Neural progenitor cell (in vitro differentiated cells): ENCODE results near the gene CRIP2. TPM values are rescaled to one million over a fixed set of nuclear protein-coding genes. Genes with fewer than 3 reads are reported as not detected.

Experiments used
- DNase-seq: peaks from one replicate; pipeline ENCODE4 v3.0.0-alpha.2; 2016; ENCODE audit warnings: low spot score
- H2AFZ ChIP-seq: fragments of 200-600 bp; sonication (generic); replicated peaks from 2 replicates; pipeline ENCODE4 v1.6.1; 2016; ENCODE audit warnings: antibody characterized with exemption
- H3F3A ChIP-seq: fragments of 200-600 bp; sonication (generic); 2 replicates; pipeline ENCODE4 v1.6.1; 2016; ENCODE audit warnings: antibody characterized with exemption, low read depth
- H3K27ac ChIP-seq: fragments of 200-600 bp; sonication (generic); 2 replicates; pipeline ENCODE4 v1.5.1; 2016; ENCODE audit warnings: mild to moderate bottlenecking
- H3K27me3 ChIP-seq: fragments of 200-600 bp; sonication (generic); 2 replicates; pipeline ENCODE4 v1.6.1; 2016; ENCODE audit warnings: mild to moderate bottlenecking, moderate library complexity
- H3K36me3 ChIP-seq: fragments of 200-600 bp; sonication (generic); 2 replicates; pipeline ENCODE4 v1.5.1; 2016
- H3K4me1 ChIP-seq: fragments of 200-600 bp; sonication (generic); 2 replicates; pipeline ENCODE4 v1.6.1; 2016; ENCODE audit warnings: mixed run types
- H3K4me2 ChIP-seq: fragments of 200-600 bp; sonication (generic); 2 replicates; pipeline ENCODE4 v1.6.1; 2016
- H3K4me3 ChIP-seq: fragments of 200-600 bp; sonication (generic); 2 replicates; pipeline ENCODE4 v1.5.1; 2016
- H3K79me2 ChIP-seq: fragments of 200-600 bp; sonication (generic); 2 replicates; pipeline ENCODE4 v1.6.1; 2016; ENCODE audit warnings: low read depth
- H3K9ac ChIP-seq: fragments of 200-600 bp; sonication (generic); 2 replicates; pipeline ENCODE4 v1.6.1; 2016
- H3K9me3 ChIP-seq: fragments of 200-600 bp; sonication (generic); 2 replicates; pipeline ENCODE4 v1.5.1; 2016; ENCODE audit warnings: low read depth
- H4K20me1 ChIP-seq: fragments of 200-600 bp; sonication (generic); 2 replicates; pipeline ENCODE4 v1.6.1; 2016; ENCODE audit warnings: low read depth
- H3K27ac Mint-ChIP-seq: 3 replicates; pipeline ENCODE4 v1.8.0; 2021; ENCODE audit warnings: mixed read lengths
- H3K27me3 Mint-ChIP-seq: 2 replicates; pipeline ENCODE4 v1.8.0; 2022; ENCODE audit warnings: low read depth, mild to moderate bottlenecking, inconsistent platforms, moderate library complexity, mixed read lengths; ENCODE audit not compliant: insufficient read depth
- H3K36me3 Mint-ChIP-seq: 3 replicates; pipeline ENCODE4 v1.8.0; 2021; ENCODE audit warnings: mixed read lengths
- H3K4me1 Mint-ChIP-seq: 3 replicates; pipeline ENCODE4 v1.8.0; 2021; ENCODE audit warnings: mixed read lengths
- H3K4me3 Mint-ChIP-seq: 3 replicates; pipeline ENCODE4 v1.8.0; 2021; ENCODE audit warnings: mild to moderate bottlenecking, moderate library complexity, mixed read lengths
- H3K9me3 Mint-ChIP-seq: 3 replicates; pipeline ENCODE4 v1.8.0; 2020; ENCODE audit warnings: mixed read lengths
- EZH2 ChIP-seq: fragments of 200-600 bp; sonication (generic); IDR thresholded peaks from 2 replicates; pipeline ENCODE4 v1.6.1; 2017; ENCODE audit warnings: antibody characterized with exemption, mild to moderate bottlenecking, moderate library complexity
- EZH2phosphoT487 ChIP-seq: fragments of 200-600 bp; sonication (generic); IDR thresholded peaks from 2 replicates; pipeline ENCODE4 v1.6.1; 2017; ENCODE audit warnings: antibody characterized with exemption
- total RNA-seq: library from RNA; depleted of rRNA; stranded (reverse); fragments of >200 nt; gene quantifications from 2 replicates; pipeline ENCODE4 v1.2.3, GENCODE V29; 2015; ENCODE audit warnings: low replicate concordance
- TF ChIP-seq, protein P1 (sequence below): fragments of 200-600 bp; sonication (generic); IDR thresholded peaks from 2 replicates; pipeline ENCODE4 v1.5.1; 2017; ENCODE audit warnings: antibody characterized with exemption, mild to moderate bottlenecking

The CRIP2 gene
- total RNA-seq, 1 donor from 2014 or later: 0.30 TPM

DNA sequence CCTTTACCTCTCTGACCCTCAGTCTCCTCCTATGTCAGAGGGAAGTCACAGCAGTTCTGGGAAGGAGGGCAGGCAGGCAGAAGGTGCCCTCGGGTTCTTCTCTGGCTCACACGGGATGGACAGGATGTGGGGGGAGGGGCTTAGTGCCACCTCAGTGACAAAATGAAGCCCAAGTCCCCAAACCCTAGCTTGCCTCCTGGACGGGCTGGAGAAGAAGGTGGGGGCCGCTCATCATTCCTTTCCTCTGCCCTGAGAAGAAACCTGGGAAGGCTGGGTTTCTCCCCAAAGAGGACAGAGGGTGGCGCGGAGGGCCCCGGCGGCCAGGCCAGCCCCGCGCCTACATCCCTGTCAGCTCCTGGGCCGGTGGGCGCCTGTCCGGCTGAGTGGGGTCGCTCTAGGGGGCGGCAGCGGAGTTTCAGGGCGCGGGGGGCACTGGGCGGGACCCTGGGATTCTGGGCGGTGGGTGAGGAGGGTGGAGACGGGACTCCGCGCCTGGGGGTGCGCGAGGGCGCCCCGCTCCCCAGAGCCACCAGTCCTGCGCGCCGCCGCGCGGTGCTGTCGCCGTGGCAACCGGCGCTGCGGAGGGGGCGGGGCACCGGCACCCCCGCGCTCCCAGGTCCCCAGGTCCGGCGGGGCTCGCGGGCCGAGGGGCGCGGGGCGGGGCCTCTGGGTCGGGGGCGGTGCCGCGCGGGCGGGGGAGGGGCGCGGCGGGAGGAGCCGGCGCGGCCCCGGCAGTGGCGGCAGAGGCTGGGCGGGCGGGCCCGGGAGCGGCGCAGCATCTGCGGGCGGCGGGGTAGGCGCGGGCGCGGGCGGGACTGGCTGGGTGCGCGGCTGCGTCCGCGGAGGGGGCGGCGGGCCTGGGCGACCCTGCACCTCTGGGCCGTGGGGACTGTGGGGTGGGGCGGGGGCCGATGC is 51.5 kb downstream of the CRIP2 start, which contains the start of gene TMEM121:
Gene TMEM121 (plus strand): TSS at position 723 of the 915 bp plus-strand sequence. CDS start 2,252 bp downstream, outside the sequence.
- H3K9ac ChIP-seq: no peak within 1 kb of the TSS
- no peak within 1 kb of the TSS for H2AFZ ChIP-seq
- H3K27me3 ChIP-seq: peaks cover 74% of the 10 kb centered on the region
- no peaks in the 10 kb centered on the region for H3K36me3 Mint-ChIP-seq
- DNase-seq: peak; percentile 69
- H3K4me3 Mint-ChIP-seq: peak within 1 kb of the TSS; percentile 84
- no peak for TF ChIP-seq EZH2phosphoT487
- TF ChIP-seq, protein P1, sequence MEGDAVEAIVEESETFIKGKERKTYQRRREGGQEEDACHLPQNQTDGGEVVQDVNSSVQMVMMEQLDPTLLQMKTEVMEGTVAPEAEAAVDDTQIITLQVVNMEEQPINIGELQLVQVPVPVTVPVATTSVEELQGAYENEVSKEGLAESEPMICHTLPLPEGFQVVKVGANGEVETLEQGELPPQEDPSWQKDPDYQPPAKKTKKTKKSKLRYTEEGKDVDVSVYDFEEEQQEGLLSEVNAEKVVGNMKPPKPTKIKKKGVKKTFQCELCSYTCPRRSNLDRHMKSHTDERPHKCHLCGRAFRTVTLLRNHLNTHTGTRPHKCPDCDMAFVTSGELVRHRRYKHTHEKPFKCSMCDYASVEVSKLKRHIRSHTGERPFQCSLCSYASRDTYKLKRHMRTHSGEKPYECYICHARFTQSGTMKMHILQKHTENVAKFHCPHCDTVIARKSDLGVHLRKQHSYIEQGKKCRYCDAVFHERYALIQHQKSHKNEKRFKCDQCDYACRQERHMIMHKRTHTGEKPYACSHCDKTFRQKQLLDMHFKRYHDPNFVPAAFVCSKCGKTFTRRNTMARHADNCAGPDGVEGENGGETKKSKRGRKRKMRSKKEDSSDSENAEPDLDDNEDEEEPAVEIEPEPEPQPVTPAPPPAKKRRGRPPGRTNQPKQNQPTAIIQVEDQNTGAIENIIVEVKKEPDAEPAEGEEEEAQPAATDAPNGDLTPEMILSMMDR: no peak
- TF ChIP-seq EZH2: no peak
- no peak within 1 kb of the TSS for H3K27ac Mint-ChIP-seq
- H3K27me3 Mint-ChIP-seq: peaks cover 11% of the 10 kb centered on the region
- peaks cover 2% of the 10 kb centered on the region for H3K4me1 Mint-ChIP-seq
- H3K4me3 ChIP-seq: peak within 1 kb of the TSS; percentile 47
- no peaks in the 10 kb centered on the region for H3K36me3 ChIP-seq
- peak within 1 kb of the TSS; percentile 72 for H3K4me2 ChIP-seq
- no peaks in the 10 kb centered on the region for H3K9me3 ChIP-seq
- H3K79me2 ChIP-seq: no peaks in the 10 kb centered on the region
- no peak within 1 kb of the TSS for H3K27ac ChIP-seq
- H3F3A ChIP-seq: no peaks in the 10 kb centered on the region
- no peaks in the 10 kb centered on the region for H3K4me1 ChIP-seq
- H3K9me3 Mint-ChIP-seq: no peaks in the 10 kb centered on the region
- no peaks in the 10 kb centered on the region for H4K20me1 ChIP-seq

DNA sequence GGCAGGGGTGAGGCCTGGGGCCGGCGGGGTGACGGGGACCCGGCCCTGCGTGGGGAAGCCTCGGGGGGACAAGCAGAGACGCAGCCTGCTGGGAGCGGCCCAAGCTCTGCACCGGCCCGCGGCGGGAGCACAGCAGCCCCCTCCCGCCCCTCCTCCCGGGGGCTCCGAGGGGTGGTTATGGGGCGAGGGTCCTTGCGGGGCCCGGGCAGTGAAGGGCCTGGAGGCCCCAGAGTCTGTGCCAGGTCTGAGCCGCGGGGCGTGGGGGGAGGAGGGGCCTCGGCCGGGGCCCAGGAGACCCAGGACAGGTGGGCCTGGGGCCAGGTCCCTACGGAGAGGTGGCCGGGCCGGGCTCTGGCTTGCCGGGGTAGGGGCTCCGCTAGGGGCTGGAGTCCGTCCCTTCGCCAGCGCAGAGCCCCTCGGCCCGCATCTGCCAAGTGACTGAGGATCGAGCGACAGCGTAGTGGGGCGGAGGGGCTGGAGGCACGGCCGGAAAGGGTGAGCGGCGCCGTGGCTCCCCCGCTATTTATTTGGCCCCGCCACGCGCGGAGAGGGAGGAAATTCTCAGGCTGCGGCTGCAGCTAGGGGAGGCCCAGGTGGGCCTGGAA is 52.3 kb downstream of the CRIP2 start:
- H3K9ac ChIP-seq: no peak overlapping the region
- no peak overlapping the region for H2AFZ ChIP-seq
- Mint-ChIP-seq H3K9me3 (no peaks in the 10 kb centered on the region), H3K27me3 (peaks cover 10% of the 10 kb centered on the region), H3K4me3 (peak overlapping the region; percentile 81), H3K4me1 (peaks cover 2% of the 10 kb centered on the region), H3K36me3 (no peaks in the 10 kb centered on the region), H3K27ac (no peak overlapping the region)
- H3K27ac ChIP-seq: no peak overlapping the region
- no peaks in the 10 kb centered on the region for H3K36me3 ChIP-seq
- H4K20me1 ChIP-seq: no peaks in the 10 kb centered on the region
- H3K4me2 ChIP-seq: peak overlapping the region; percentile 72
- peak overlapping the region; percentile 45 for H3K4me3 ChIP-seq
- no peaks in the 10 kb centered on the region for H3K4me1 ChIP-seq
- no peaks in the 10 kb centered on the region for H3F3A ChIP-seq
- H3K27me3 ChIP-seq: peaks cover 71% of the 10 kb centered on the region
- no peaks in the 10 kb centered on the region for H3K79me2 ChIP-seq
- DNase-seq: peak; percentile 22
- TF ChIP-seq EZH2phosphoT487 (no peak), EZH2 (no peak)
- TF ChIP-seq, protein P1: no peak
- no peaks in the 10 kb centered on the region for H3K9me3 ChIP-seq

DNA sequence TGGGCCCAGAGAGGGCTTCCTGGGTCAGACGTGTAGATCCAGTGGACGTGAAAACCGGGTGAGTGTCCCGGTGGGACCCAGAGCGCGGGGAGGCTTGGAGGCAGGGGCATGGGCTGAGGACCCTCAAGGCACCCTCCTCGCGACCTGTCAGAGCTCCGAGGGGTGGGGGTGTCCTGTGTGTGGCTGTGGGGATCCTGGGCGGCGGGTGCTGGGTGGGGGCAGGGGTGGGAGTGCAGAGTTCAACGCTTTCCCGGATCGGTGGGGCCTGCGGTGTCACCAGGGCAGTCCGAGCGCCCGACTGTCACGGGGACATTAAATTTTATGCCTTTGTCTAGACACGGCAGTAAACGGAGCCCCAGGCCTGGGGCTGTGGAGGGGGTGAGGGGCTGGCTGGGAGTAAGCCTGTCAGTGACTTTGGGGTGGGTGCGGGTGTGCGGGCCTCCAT is 52.8 kb downstream of the CRIP2 start:
- Histone ChIP-seq H3K79me2 (no peaks in the 10 kb centered on the region), H4K20me1 (no peaks in the 10 kb centered on the region), H3K4me3 (peak overlapping the region; percentile 45), H3K4me2 (peak overlapping the region; percentile 72), H3K9ac (no peak overlapping the region), H2AFZ (no peak overlapping the region), H3K27me3 (peaks cover 65% of the 10 kb centered on the region), H3K27ac (no peak overlapping the region), H3K36me3 (no peaks in the 10 kb centered on the region), H3F3A (no peaks in the 10 kb centered on the region), H3K9me3 (no peaks in the 10 kb centered on the region), H3K4me1 (no peaks in the 10 kb centered on the region)
- no peak for DNase-seq
- peaks cover 6% of the 10 kb centered on the region for H3K27me3 Mint-ChIP-seq
- TF ChIP-seq EZH2: no peak
- TF ChIP-seq, protein P1: no peak
- no peaks in the 10 kb centered on the region for H3K36me3 Mint-ChIP-seq
- peaks cover 2% of the 10 kb centered on the region for H3K4me1 Mint-ChIP-seq
- H3K9me3 Mint-ChIP-seq: no peaks in the 10 kb centered on the region
- peak overlapping the region; percentile 81 for H3K4me3 Mint-ChIP-seq
- no peak overlapping the region for H3K27ac Mint-ChIP-seq
